Kidney glomerular epithelial cell (primary cell): ENCODE data around the gene MARCHF9.
"Not testable (repeated sequence)": the region's sequence is repeated elsewhere in the genome, so short reads cannot be mapped to it uniquely, and the experiment has no call there.

Source experiments
- DNase-seq: peaks from one replicate; lab custom pipeline; 2025; lab: John Stamatoyannopoulos, UW

MARCHF9 gene

GRCh38 chr12:57771236-57771872 lies 16.5 kb downstream of the MARCHF9 start:
- DNase-seq = peak; percentile 86

- DNase-seq = peak; percentile 91
These were observed 17.0 kb downstream of the MARCHF9 start, which contains the start of gene METTL1 for GRCh38 chr12:57771873-57772428. TSS of gene METTL1 (minus strand) at chr12:57772105. CDS start at chr12:57772083, 22 bp downstream.

- peak; percentile 42 for DNase-seq
These were observed 17.8 kb downstream of the MARCHF9 start, which contains the start of gene EEF1AKMT3 for GRCh38 chr12:57772429-57773322. TSS of gene EEF1AKMT3 (plus strand) at chr12:57772614. CDS start at chr12:57772725, 111 bp downstream.

- not testable (repeated sequence) for DNase-seq
These were observed 19.7 kb downstream of the MARCHF9 start for GRCh38 chr12:57774634-57775033.

- no peak for DNase-seq
These were observed 20.1 kb downstream of the MARCHF9 start for GRCh38 chr12:57775044-57775443.

GRCh38 chr12:57775563-57776246 lies 20.8 kb downstream of the MARCHF9 start:
- no peak for DNase-seq

- DNase-seq = no peak
These were observed 21.3 kb downstream of the MARCHF9 start for GRCh38 chr12:57776247-57776587.

- DNase-seq = no peak
These were observed 22.5 kb downstream of the MARCHF9 start for GRCh38 chr12:57777367-57777766.

GRCh38 chr12:57777911-57778310 lies 23.0 kb downstream of the MARCHF9 start:
- no peak for DNase-seq

GRCh38 chr12:57779736-57780135 lies 24.8 kb downstream of the MARCHF9 start:
- DNase-seq = no peak

GRCh38 chr12:57780284-57780897 lies 25.5 kb downstream of the MARCHF9 start:
- no peak for DNase-seq

GRCh38 chr12:57781244-57781643 lies 26.3 kb downstream of the MARCHF9 start:
- no peak for DNase-seq

- DNase-seq = no peak
These were observed 26.9 kb downstream of the MARCHF9 start for GRCh38 chr12:57781801-57782200.

GRCh38 chr12:57782243-57782607 lies 27.3 kb downstream of the MARCHF9 start:
- DNase-seq = no peak

- DNase-seq = peak; percentile 87
These were observed 27.9 kb downstream of the MARCHF9 start, which contains the start of gene TSFM for GRCh38 chr12:57782608-57783465. TSS of gene TSFM (plus strand) at chr12:57782787. CDS start at chr12:57782802, 15 bp downstream.

GRCh38 chr12:57783466-57783801 lies 28.5 kb downstream of the MARCHF9 start:
- DNase-seq = no peak

GRCh38 chr12:57783861-57784260 lies 29.0 kb downstream of the MARCHF9 start:
- DNase-seq = no peak

GRCh38 chr12:57793920-57794319 lies 39.0 kb downstream of the MARCHF9 start:
- DNase-seq = peak; percentile 59

- DNase-seq = no peak
These were observed 40.5 kb downstream of the MARCHF9 start for GRCh38 chr12:57795354-57795753.

GRCh38 chr12:57796996-57797395 lies 42.1 kb downstream of the MARCHF9 start:
- DNase-seq = no peak

GRCh38 chr12:57797933-57798332 lies 43.0 kb downstream of the MARCHF9 start:
- DNase-seq = no peak
